Measurements from ENCODE around the gene KNSTRN. TPM values are rescaled to one million over a fixed set of nuclear protein-coding genes. Genes with fewer than 3 reads are reported as not detected.

KNSTRN gene
- total RNA-seq, 2 donors from 2014 or later: 12.9 to 19.8 TPM

DNA sequence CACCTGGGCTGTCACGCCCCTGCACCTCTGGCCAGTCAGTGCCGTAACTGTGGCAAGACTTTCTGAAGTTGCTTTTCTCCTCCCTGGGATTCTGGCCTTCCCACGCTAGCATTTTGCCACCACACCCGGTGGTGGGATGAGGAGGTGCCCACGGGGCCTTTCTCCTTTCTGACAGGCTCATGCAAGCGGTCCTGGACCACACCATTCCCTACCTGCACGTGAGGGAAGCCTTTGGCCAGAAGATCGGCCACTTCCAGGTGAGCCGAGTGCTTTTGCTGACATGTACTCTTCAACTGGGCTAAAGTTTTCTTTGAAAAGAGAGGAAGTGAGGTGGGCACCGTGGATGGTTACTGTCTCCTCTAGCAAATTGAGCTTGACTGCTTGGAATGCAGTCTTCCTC, 32.7 kb downstream of the KNSTRN start:
- no peak overlapping the region for H3K27ac ChIP-seq
- no peaks in the 10 kb centered on the region for H3K27me3 ChIP-seq (replicated peaks; ENCODE audit: insufficient read depth)
- H3K4me1 ChIP-seq (replicated peaks): peaks cover under 1% of the 10 kb centered on the region
- no peak overlapping the region for H3K4me3 ChIP-seq
- TF ChIP-seq, protein P1, sequence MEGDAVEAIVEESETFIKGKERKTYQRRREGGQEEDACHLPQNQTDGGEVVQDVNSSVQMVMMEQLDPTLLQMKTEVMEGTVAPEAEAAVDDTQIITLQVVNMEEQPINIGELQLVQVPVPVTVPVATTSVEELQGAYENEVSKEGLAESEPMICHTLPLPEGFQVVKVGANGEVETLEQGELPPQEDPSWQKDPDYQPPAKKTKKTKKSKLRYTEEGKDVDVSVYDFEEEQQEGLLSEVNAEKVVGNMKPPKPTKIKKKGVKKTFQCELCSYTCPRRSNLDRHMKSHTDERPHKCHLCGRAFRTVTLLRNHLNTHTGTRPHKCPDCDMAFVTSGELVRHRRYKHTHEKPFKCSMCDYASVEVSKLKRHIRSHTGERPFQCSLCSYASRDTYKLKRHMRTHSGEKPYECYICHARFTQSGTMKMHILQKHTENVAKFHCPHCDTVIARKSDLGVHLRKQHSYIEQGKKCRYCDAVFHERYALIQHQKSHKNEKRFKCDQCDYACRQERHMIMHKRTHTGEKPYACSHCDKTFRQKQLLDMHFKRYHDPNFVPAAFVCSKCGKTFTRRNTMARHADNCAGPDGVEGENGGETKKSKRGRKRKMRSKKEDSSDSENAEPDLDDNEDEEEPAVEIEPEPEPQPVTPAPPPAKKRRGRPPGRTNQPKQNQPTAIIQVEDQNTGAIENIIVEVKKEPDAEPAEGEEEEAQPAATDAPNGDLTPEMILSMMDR (IDR thresholded peaks at IDR 0.05): no peak
- TF ChIP-seq POLR2A (IDR thresholded peaks at IDR 0.05) (no peak), POLR2AphosphoS5 (IDR thresholded peaks at IDR 0.05) (no peak)
- intact Hi-C loops (cut with DNase I): no loop called here
- WGBS: 87% methylated on average over 10 of the region's 10 CpGs
- H3K36me3 ChIP-seq: peaks cover 6 to 46% of the 10 kb centered on the region in 2 donors
- DNase-seq (ENCODE audit: low spot score): no peak
- no peaks in the 10 kb centered on the region for H3K9me3 ChIP-seq

DNA sequence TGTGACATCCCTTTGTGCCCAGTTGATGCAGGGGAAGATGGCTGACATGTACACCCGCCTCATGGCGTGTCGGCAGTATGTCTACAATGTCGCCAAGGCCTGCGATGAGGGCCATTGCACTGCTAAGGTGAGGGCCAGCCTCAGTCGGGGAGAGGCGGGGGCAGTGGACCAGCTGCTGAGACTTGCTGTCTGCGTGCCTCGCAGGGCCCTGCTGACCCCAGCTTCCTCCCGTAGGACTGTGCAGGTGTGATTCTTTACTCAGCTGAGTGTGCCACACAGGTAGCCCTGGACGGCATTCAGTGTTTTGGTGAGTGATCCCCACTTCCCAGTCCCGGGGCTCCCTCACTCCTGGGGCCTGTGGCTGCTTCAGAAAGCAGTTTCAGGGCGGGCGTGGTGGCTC, 33.5 kb downstream of the KNSTRN start:
- WGBS: 92% methylated on average over 14 of the region's 14 CpGs
- Histone ChIP-seq H3K36me3 (peaks cover 6 to 38% of the 10 kb centered on the region in 2 donors), H3K4me1 (replicated peaks) (peaks cover 8% of the 10 kb centered on the region), H3K4me3 (no peak overlapping the region), H3K27ac (no peak overlapping the region), H3K9me3 (no peaks in the 10 kb centered on the region), H3K27me3 (replicated peaks; ENCODE audit: insufficient read depth) (no peaks in the 10 kb centered on the region)
- TF ChIP-seq POLR2AphosphoS5 (IDR thresholded peaks at IDR 0.05): no peak
- no peak for TF ChIP-seq POLR2A (IDR thresholded peaks at IDR 0.05)
- TF ChIP-seq, protein P1 (IDR thresholded peaks at IDR 0.05): no peak
- intact Hi-C loops (cut with DNase I): no loop called here
- DNase-seq (ENCODE audit: low spot score): no peak

DNA sequence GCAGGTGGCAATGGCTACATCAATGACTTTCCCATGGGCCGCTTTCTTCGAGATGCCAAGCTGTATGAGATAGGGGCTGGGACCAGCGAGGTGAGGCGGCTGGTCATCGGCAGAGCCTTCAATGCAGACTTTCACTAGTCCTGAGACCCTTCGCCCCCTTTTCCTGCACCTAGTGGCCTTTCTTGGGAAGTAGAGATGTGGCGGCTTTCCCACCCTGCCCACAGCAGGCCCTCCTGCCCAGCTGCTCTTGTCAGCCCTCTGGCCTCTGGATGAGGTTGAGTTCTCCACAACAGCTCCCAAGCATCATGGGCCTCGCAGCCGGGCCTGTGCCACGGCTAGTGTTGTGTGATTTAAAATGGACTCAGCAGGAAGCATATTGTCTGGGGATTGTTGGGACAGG, 35.6 kb downstream of the KNSTRN start:
- Histone ChIP-seq H3K27me3 (replicated peaks; ENCODE audit: insufficient read depth) (no peaks in the 10 kb centered on the region), H3K4me3 (no peak overlapping the region), H3K36me3 (peaks cover 6 to 28% of the 10 kb centered on the region in 2 donors), H3K27ac (no peak overlapping the region), H3K9me3 (no peaks in the 10 kb centered on the region), H3K4me1 (replicated peaks) (peaks cover 15% of the 10 kb centered on the region)
- DNase-seq (ENCODE audit: low spot score): no peak
- 88% methylated on average over 8 of the region's 10 CpGs for WGBS
- intact Hi-C loops (cut with DNase I): no loop called here
- TF ChIP-seq POLR2AphosphoS5 (IDR thresholded peaks at IDR 0.05) (no peak), POLR2A (IDR thresholded peaks at IDR 0.05) (no peak)
- TF ChIP-seq, protein P1 (IDR thresholded peaks at IDR 0.05): no peak

DNA sequence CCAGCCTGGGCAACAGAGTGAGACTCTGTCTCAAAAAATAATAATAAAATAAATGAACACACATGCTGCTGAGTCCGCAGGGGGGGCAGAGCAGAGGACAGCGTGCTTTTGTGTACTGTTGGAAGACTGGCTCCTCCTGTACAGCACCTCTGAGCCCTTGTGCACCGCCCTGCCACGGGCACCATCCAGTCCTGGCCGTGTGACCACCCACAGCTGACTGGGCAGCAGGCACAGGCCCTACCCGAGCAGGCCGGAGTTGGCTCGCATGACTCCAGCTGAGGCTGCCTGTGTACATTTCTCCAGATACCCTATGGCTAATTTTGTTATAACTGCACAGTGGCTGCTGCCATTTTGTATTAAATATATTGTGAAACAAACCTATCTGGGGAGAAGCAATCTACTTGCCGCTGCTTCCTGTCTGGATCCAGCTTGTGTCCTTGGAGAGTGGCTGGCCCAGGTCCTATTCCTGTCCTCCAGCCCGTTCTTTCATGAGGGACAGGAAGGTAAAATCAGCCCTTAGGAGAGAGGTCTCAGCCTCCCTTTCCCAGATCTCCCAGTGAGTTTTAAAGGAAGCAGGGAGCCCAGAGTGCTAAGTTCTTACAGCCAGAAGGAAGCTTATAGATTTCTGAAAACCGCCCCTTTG, 37.7 kb downstream of the KNSTRN start:
- Histone ChIP-seq H3K27me3 (replicated peaks; ENCODE audit: insufficient read depth) (no peaks in the 10 kb centered on the region), H3K4me3 (no peak overlapping the region), H3K27ac (peak overlapping the region; percentile 73 to 77), H3K4me1 (replicated peaks) (peaks cover 15% of the 10 kb centered on the region), H3K36me3 (peaks cover 5 to 16% of the 10 kb centered on the region in 2 donors), H3K9me3 (no peaks in the 10 kb centered on the region)
- TF ChIP-seq POLR2AphosphoS5 (IDR thresholded peaks at IDR 0.05) (no peak), POLR2A (IDR thresholded peaks at IDR 0.05) (no peak)
- TF ChIP-seq, protein P1 (IDR thresholded peaks at IDR 0.05): no peak
- intact Hi-C loops (cut with DNase I): loop anchor here (10.0 kb wide), 1 partner anchor 375 kb away; no protein-coding TSS in a partner anchor
- DNase-seq (ENCODE audit: low spot score): peak; percentile 56
- WGBS: 51% methylated on average over 11 of the region's 11 CpGs

DNA sequence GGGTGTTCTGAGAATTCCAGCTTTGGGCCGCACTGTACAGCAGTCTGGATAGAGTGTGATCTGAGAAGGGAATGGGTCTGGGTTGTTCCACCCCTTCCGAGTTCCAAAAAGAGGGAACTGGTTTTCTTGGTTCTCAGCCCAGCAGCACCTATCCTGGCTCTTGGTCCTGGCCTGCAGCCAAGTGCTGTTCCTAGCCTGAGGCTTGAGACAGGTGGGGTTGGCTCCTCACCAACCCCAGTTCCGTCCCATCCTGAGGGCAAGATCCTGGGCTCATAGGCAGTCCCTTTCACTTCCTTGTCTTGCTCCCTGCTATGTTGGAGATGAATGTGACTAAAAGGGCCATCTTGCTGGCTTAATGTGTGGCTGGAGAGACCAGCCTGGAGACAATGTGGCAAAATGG, 38.3 kb downstream of the KNSTRN start:
- H3K27ac ChIP-seq: peak overlapping the region; percentile 73 to 77
- peak; percentile 88 for DNase-seq (ENCODE audit: low spot score)

More for the DNA sequence above, 38.3 kb downstream of the KNSTRN start:
- 26% methylated on average over 3 of the region's 3 CpGs for WGBS
- Histone ChIP-seq H3K27me3 (replicated peaks; ENCODE audit: insufficient read depth) (no peaks in the 10 kb centered on the region), H3K4me3 (no peak overlapping the region), H3K9me3 (no peaks in the 10 kb centered on the region), H3K36me3 (peaks cover under 1 to 10% of the 10 kb centered on the region in 2 donors), H3K4me1 (replicated peaks) (peaks cover 15% of the 10 kb centered on the region)
- TF ChIP-seq, protein P1 (IDR thresholded peaks at IDR 0.05): no peak
- peak; percentile 83 for TF ChIP-seq POLR2AphosphoS5 (IDR thresholded peaks at IDR 0.05)
- TF ChIP-seq POLR2A (IDR thresholded peaks at IDR 0.05): no peak
- intact Hi-C loops (cut with DNase I): loop anchor here (10.0 kb wide), 1 partner anchor 376 kb away; no protein-coding TSS in a partner anchor
